ENCODE measurements around the gene EOMES.
A peak's percentile ranks its signal among the peaks of the same experiment; 100 is the strongest.

The EOMES gene

DNA sequence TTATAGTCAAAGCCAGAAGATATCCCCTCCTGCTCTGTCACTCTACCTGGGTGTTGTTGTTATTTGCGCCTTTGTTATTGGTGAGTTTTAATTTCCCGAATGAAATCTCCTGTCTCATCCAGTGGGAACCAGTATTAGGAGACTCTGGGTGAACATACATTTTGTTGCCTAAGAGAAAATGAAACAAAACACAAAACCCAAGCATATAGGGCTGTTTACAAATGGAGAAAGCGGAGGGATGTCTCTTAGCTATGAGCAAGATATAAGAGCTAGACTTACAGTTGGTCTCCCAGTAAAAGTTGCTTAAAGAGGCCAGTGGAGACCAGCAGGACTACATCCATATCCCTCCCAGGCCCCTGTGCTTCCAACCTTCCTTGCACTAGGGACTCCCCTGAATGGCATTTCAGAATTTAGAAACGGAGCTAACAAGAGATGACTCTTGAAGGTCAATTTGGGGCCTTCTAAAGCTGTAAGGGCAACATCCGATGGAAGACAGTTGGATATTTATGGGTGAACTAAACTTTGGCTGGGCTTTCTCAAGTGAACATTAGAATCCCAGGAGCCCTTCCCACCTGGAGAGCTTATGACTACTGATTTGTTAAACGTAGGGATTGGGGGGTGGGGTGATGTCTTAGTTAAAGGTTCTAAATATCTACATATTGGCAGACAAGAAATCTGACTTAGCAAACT is 2.7 kb downstream of the EOMES start:
- Histone ChIP-seq H3K9me3 (ENCODE audit: control insufficient read depth, low read length) (no peaks in the 10 kb centered on the region), H3K4me3 (ENCODE audit: low read length) (no peak overlapping the region), H3K27me3 (replicated peaks; ENCODE audit: control insufficient read depth, insufficient read depth, low read length) (peaks cover 44% of the 10 kb centered on the region), H3K36me3 (ENCODE audit: control insufficient read depth, insufficient read depth, low read length, severe bottlenecking) (no peaks in the 10 kb centered on the region), H3K4me1 (ENCODE audit: control insufficient read depth, insufficient read depth, low read length) (peaks cover 38% of the 10 kb centered on the region), H3K9ac (ENCODE audit: low read length) (no peak overlapping the region)
- DNase-seq (ENCODE audit: low read depth), result no peak

DNA sequence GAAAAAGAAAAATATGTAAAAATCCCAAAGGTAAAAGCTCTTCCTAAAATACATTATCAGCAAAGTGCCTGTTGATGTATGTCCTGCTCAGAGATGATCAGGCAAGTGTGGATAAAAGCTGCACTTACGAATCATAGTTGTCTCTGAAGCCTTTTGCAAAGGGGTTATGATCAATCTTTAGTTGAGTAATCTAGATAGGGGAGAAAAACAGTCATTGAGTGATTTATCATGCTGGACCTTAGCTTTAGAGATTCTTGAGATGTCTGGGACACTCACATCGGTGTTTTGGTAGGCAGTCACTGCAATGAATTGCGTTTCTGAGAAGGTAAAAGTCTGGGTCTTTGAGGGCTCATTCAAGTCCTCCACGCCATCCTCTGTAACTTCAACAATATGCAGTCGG is 3.7 kb downstream of the EOMES start:
- peaks cover 43% of the 10 kb centered on the region for H3K27me3 ChIP-seq (replicated peaks; ENCODE audit: control insufficient read depth, insufficient read depth, low read length)
- H3K36me3 ChIP-seq (ENCODE audit: control insufficient read depth, insufficient read depth, low read length, severe bottlenecking), result no peaks in the 10 kb centered on the region
- H3K9me3 ChIP-seq (ENCODE audit: control insufficient read depth, low read length), result no peaks in the 10 kb centered on the region
- DNase-seq (ENCODE audit: low read depth), result no peak
- H3K4me1 ChIP-seq (ENCODE audit: control insufficient read depth, insufficient read depth, low read length), result peaks cover 40% of the 10 kb centered on the region
- H3K4me3 ChIP-seq (ENCODE audit: low read length), result no peak overlapping the region
- no peak overlapping the region for H3K9ac ChIP-seq (ENCODE audit: low read length)

DNA sequence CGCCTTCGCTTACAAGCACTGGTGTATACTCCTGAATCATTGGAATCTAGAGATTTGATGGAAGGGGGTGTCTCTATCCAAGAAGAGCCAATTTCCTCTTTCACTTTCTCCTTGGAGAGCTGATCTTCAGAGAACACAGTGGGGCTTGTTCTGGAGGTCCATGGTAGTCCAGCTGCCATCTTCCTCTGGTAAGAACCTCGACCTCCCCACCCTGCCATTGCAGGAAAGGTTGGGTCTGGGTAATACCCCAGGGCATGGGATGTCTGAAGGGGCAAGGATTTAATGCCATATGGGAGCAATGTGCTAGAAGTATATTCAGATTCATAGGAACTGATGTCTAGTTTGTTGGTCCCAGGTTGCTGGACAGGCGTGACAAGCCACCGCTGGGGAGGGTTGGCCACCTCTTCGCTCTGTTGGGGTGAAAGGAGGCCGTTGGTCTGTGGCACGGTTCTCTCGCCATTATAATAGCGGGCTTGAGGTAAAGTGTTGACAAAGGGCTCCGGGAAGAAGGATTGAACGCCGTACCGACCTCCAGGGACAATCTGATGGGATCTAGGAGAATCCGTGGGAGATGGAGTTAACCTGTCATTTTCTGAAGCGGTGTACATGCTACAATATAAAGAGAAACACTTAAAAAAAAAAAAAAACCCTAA is 4.8 kb downstream of the EOMES start:
- no peaks in the 10 kb centered on the region for H3K9me3 ChIP-seq (ENCODE audit: control insufficient read depth, low read length)
- H3K27me3 ChIP-seq (replicated peaks; ENCODE audit: control insufficient read depth, insufficient read depth, low read length), result peaks cover 32% of the 10 kb centered on the region
- peaks cover 36% of the 10 kb centered on the region for H3K4me1 ChIP-seq (ENCODE audit: control insufficient read depth, insufficient read depth, low read length)
- H3K4me3 ChIP-seq (ENCODE audit: low read length), result no peak overlapping the region
- H3K9ac ChIP-seq (ENCODE audit: low read length), result no peak overlapping the region
- no peaks in the 10 kb centered on the region for H3K36me3 ChIP-seq (ENCODE audit: control insufficient read depth, insufficient read depth, low read length, severe bottlenecking)
- no peak for DNase-seq (ENCODE audit: low read depth)

DNA sequence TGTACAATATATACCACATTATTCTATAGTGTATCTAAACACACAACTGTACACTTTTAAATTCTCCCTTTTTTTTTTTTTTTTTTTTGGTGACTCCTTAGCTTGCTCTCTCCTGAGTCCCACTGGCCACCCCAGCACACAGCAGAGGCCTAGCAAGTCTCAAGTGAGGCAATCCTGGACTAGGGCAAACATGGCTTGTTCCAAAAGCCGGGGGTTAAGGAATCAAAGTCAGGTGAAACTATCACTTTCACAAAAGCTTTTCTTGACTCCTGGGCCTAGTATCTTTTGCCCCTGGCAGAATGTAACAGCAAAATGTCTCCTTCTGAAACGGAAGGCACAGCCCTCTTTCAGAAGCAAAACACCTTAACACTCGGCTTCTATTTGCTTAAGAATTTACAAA is 5.8 kb downstream of the EOMES start:
- no peaks in the 10 kb centered on the region for H3K9me3 ChIP-seq (ENCODE audit: control insufficient read depth, low read length)
- no peaks in the 10 kb centered on the region for H3K36me3 ChIP-seq (ENCODE audit: control insufficient read depth, insufficient read depth, low read length, severe bottlenecking)
- DNase-seq (ENCODE audit: low read depth), result no peak
- no peak overlapping the region for H3K9ac ChIP-seq (ENCODE audit: low read length)
- H3K4me3 ChIP-seq (ENCODE audit: low read length), result no peak overlapping the region
- H3K27me3 ChIP-seq (replicated peaks; ENCODE audit: control insufficient read depth, insufficient read depth, low read length), result peaks cover 26% of the 10 kb centered on the region
- peaks cover 33% of the 10 kb centered on the region for H3K4me1 ChIP-seq (ENCODE audit: control insufficient read depth, insufficient read depth, low read length)

DNA sequence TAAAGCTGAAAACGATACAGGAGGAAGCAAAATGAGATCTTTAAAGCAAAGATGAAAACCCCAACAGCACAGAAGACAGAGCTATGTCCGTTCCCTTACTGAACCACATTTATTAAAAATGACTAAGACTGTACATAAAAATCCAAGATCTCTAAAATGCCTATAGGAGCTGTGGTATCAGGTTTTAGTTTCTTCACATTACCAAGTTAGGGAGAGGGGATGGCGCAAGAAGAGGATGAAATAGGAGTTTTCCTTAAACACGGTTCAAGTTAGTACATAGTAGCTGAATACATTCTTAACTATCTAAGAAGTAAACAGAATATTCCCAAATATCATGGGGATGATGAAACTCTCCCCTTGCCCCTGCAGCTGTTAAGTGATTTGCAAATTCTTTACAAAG is 6.3 kb downstream of the EOMES start:
- Histone ChIP-seq H3K27me3 (replicated peaks; ENCODE audit: control insufficient read depth, insufficient read depth, low read length) (peaks cover 22% of the 10 kb centered on the region), H3K36me3 (ENCODE audit: control insufficient read depth, insufficient read depth, low read length, severe bottlenecking) (no peaks in the 10 kb centered on the region), H3K4me1 (ENCODE audit: control insufficient read depth, insufficient read depth, low read length) (peaks cover 29% of the 10 kb centered on the region), H3K4me3 (ENCODE audit: low read length) (no peak overlapping the region), H3K9ac (ENCODE audit: low read length) (no peak overlapping the region), H3K9me3 (ENCODE audit: control insufficient read depth, low read length) (no peaks in the 10 kb centered on the region)
- DNase-seq (ENCODE audit: low read depth), result no peak

DNA sequence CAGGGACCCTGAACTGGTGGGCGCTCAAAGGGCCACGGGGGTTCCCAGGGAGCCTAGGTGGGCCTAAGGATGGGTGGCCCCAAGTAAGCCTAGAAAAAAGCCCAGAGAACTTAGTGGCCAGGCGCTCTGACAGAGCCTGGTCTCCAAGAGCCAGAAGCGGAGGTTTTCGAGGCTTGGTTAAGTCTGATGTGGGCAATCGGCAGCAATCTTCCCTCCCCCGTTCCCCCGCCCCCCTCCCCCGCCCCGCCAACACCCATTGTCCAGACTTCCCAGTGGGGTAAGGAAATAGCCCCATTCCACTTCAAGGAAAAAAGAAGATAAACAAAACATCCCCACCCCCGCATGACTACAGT is 6.7 kb downstream of the EOMES start:
- DNase-seq (ENCODE audit: low read depth), result no peak
- Histone ChIP-seq H3K27me3 (replicated peaks; ENCODE audit: control insufficient read depth, insufficient read depth, low read length) (peaks cover 17% of the 10 kb centered on the region), H3K9me3 (ENCODE audit: control insufficient read depth, low read length) (no peaks in the 10 kb centered on the region), H3K4me1 (ENCODE audit: control insufficient read depth, insufficient read depth, low read length) (peaks cover 27% of the 10 kb centered on the region), H3K9ac (ENCODE audit: low read length) (peak overlapping the region; percentile 34), H3K36me3 (ENCODE audit: control insufficient read depth, insufficient read depth, low read length, severe bottlenecking) (no peaks in the 10 kb centered on the region), H3K4me3 (ENCODE audit: low read length) (peak overlapping the region; percentile 92)

DNA sequence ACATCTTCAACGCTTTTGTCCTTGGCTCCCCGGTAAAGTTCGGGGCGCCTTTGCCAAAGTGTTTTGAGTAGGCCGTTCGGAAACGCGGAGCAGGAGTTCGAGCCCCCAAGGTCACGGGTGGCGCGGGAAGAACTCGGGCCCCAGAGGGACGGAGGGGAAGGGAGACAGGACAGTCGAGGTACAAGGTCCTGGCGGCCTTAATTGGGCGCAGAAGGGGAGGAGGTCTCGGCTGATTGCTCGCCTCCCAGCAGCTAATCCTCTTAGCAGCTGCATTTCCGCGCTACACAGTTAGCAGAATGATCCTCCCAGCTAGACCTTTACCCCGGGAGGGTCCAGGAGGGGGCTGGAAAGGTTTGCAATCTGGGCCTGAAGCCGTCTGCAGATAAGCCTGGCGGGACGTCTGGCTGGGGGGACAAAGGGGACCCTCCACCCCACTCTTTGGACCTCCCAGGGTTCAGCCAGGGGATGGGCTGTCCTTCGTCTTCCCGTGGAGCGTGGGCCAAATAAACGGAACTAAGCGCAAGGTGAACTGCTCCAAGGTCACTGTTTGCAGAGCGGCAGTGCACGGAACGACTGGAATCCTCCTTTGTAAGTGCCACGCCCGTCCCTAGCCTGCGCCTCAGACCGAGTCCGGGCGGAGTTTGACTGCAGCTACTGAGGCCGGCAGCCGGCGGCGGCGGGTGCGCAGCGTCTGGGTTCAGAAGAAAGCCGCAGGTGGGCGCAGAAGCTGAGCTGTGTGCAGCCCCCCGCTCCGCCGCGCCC is 7.2 kb downstream of the EOMES start:
- peak; percentile 46 for DNase-seq (ENCODE audit: low read depth)

DNA sequence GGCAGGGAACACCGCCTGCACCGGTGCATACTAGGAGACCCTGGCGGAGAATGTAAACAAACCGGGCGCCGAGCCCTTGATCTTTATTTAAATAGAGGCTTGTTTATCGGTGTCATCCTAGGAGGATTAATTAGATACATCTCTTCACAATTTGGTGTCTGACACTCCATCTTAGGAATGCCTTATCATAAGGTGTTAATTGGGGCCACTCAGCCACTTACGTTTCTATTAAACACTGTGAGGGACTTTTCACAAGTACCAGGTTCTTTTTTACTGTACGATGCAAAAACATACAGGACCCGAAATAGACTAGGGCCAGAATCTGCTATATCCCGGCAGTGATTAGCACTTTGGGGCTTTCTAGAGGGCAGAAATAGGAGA is 8.0 kb downstream of the EOMES start:
- no peaks in the 10 kb centered on the region for H3K36me3 ChIP-seq (ENCODE audit: control insufficient read depth, insufficient read depth, low read length, severe bottlenecking)
- DNase-seq (ENCODE audit: low read depth), result no peak
- no peaks in the 10 kb centered on the region for H3K9me3 ChIP-seq (ENCODE audit: control insufficient read depth, low read length)
- peaks cover 27% of the 10 kb centered on the region for H3K4me1 ChIP-seq (ENCODE audit: control insufficient read depth, insufficient read depth, low read length)
- H3K9ac ChIP-seq (ENCODE audit: low read length), result peak overlapping the region; percentile 73
- peaks cover 16% of the 10 kb centered on the region for H3K27me3 ChIP-seq (replicated peaks; ENCODE audit: control insufficient read depth, insufficient read depth, low read length)
- H3K4me3 ChIP-seq (ENCODE audit: low read length), result peak overlapping the region; percentile 92

More for the DNA sequence above, 7.2 kb downstream of the EOMES start:
- Histone ChIP-seq H3K36me3 (ENCODE audit: control insufficient read depth, insufficient read depth, low read length, severe bottlenecking) (no peaks in the 10 kb centered on the region), H3K9me3 (ENCODE audit: control insufficient read depth, low read length) (no peaks in the 10 kb centered on the region), H3K9ac (ENCODE audit: low read length) (peak overlapping the region; percentile 34), H3K27me3 (replicated peaks; ENCODE audit: control insufficient read depth, insufficient read depth, low read length) (peaks cover 16% of the 10 kb centered on the region), H3K4me1 (ENCODE audit: control insufficient read depth, insufficient read depth, low read length) (peaks cover 27% of the 10 kb centered on the region), H3K4me3 (ENCODE audit: low read length) (peak overlapping the region; percentile 92)

DNA sequence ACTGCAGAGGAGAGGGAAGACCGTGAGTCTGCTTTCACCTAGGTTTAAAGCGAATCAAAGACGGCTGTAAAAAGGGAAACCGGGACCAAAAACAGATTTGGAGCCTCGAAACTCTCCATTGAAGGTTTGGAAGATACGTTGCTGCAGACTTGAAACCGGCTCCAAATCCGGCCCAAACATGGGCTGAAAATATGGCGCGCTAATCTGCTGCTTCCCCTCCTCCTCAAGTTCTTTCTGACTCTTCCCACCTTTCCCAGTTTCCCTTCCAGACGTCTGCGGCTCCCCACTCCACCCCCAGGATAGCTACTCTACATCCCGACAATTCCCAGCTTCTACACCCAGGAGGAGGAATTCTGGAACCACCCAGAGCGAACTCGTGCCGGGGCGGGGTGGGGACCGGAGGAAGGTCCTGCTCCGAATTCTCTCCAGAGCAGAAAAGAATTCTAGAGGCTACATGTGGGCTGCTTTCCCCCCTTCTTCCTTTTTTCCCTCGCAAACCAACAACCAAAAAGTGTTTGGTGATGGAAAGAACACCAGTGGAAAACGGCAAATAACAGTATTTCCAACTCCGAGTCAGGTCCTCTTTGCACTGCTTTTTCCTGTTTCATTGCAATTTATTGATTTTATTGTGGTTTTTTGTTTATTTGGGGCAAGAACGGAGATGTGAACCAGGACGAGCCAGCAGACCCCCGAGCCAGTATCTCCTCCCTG is 8.5 kb downstream of the EOMES start:
- H3K9ac ChIP-seq (ENCODE audit: low read length), result peak overlapping the region; percentile 73
- H3K4me1 ChIP-seq (ENCODE audit: control insufficient read depth, insufficient read depth, low read length), result peaks cover 27% of the 10 kb centered on the region
- peak overlapping the region; percentile 92 for H3K4me3 ChIP-seq (ENCODE audit: low read length)
- peak; percentile 32 for DNase-seq (ENCODE audit: low read depth)
- no peaks in the 10 kb centered on the region for H3K36me3 ChIP-seq (ENCODE audit: control insufficient read depth, insufficient read depth, low read length, severe bottlenecking)
- no peaks in the 10 kb centered on the region for H3K9me3 ChIP-seq (ENCODE audit: control insufficient read depth, low read length)
- H3K27me3 ChIP-seq (replicated peaks; ENCODE audit: control insufficient read depth, insufficient read depth, low read length), result peaks cover 16% of the 10 kb centered on the region

DNA sequence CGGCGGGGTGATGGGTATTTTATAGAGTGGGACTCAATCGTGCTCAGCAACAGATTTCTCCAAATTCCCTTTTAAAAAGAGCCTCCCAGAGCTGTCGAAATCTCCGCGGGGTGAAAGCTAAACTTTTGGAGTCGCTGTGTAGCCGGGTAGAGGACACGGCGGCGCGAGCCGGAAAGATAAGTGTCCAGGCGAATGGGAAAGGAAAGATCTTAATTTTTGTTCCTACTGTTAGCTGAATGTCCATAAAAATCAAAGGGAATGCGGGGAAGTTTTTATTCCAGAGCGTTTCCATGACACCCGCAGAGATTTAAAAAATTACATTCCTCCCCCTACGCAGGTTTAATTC is 9.1 kb downstream of the EOMES start:
- H3K4me3 ChIP-seq (ENCODE audit: low read length), result peak overlapping the region; percentile 92
- no peaks in the 10 kb centered on the region for H3K9me3 ChIP-seq (ENCODE audit: control insufficient read depth, low read length)
- H3K36me3 ChIP-seq (ENCODE audit: control insufficient read depth, insufficient read depth, low read length, severe bottlenecking), result no peaks in the 10 kb centered on the region
- peak overlapping the region; percentile 73 for H3K9ac ChIP-seq (ENCODE audit: low read length)
- peak; percentile 53 for DNase-seq (ENCODE audit: low read depth)
- H3K27me3 ChIP-seq (replicated peaks; ENCODE audit: control insufficient read depth, insufficient read depth, low read length), result peaks cover 16% of the 10 kb centered on the region
- peaks cover 27% of the 10 kb centered on the region for H3K4me1 ChIP-seq (ENCODE audit: control insufficient read depth, insufficient read depth, low read length)
